Measurements from ENCODE around the gene ZC3H6. TPM values are rescaled to one million over a fixed set of nuclear protein-coding genes. Genes with fewer than 3 reads are reported as not detected.
A peak's percentile ranks its signal among the peaks of the same experiment; 100 is the strongest.
"Not testable (repeated sequence)": the region's sequence is repeated elsewhere in the genome, so short reads cannot be mapped to it uniquely, and the experiment has no call there.

ZC3H6 gene
- polyA plus RNA-seq, 1 donor = 7.1 TPM

GRCh38 chr2:112339986-112340385, 64.6 kb downstream of the ZC3H6 start:
- peak; percentile 25 for DNase-seq

GRCh38 chr2:112340475-112341267, 65.3 kb downstream of the ZC3H6 start:
- DNase-seq = peak; percentile 5

GRCh38 chr2:112342067-112342550, 66.7 kb downstream of the ZC3H6 start:
- DNase-seq = no peak

GRCh38 chr2:112343827-112344585, 68.6 kb downstream of the ZC3H6 start:
- DNase-seq = peak; percentile 26

- DNase-seq = no peak
These were observed 69.9 kb downstream of the ZC3H6 start for GRCh38 chr2:112345030-112346027.

GRCh38 chr2:112352292-112352691, 76.9 kb downstream of the ZC3H6 start:
- not testable (repeated sequence) for DNase-seq

- not testable (repeated sequence) for DNase-seq
These were observed 77.6 kb downstream of the ZC3H6 start for GRCh38 chr2:112352809-112353603.

- not testable (repeated sequence) for DNase-seq
These were observed 78.9 kb downstream of the ZC3H6 start for GRCh38 chr2:112354335-112354734.

GRCh38 chr2:112360055-112360454, 84.7 kb downstream of the ZC3H6 start:
- DNase-seq = not testable (repeated sequence)

Other genes starting within 250 kb of the ZC3H6 start
- gene TMEM87B, start 220.3 kb upstream of the ZC3H6 start, polyA plus RNA-seq (ENCODE audit: insufficient read length) = 13.7 TPM
- 8.5 TPM for gene FBLN7, start 137.2 kb upstream of the ZC3H6 start, polyA plus RNA-seq (ENCODE audit: insufficient read length)
- 16.3 TPM for gene ZC3H8, start 20.6 kb upstream of the ZC3H6 start, polyA plus RNA-seq (ENCODE audit: insufficient read length)
- gene RGPD8, start 158.0 kb downstream of the ZC3H6 start, polyA plus RNA-seq (ENCODE audit: insufficient read length) = 3.8 TPM
- 46.5 TPM for gene TTL, start 206.6 kb downstream of the ZC3H6 start, polyA plus RNA-seq (ENCODE audit: insufficient read length)

Measured in hindlimb muscle (tissue), 1 donor.